HL-60 (cell line): ENCODE data around the gene PTGDS.

Source experiments
- CTCF ChIP-seq: IDR thresholded peaks from one replicate; pipeline ENCODE4 v1.5.1; 2011; ENCODE audit warnings: low read length, control low read depth, inconsistent platforms; ENCODE audit not compliant: insufficient read depth
- POLR2AphosphoS5 ChIP-seq: IDR thresholded peaks from 2 replicates; pipeline ENCODE4 v1.6.1; 2012; ENCODE audit warnings: low read depth
- REST ChIP-seq: IDR thresholded peaks from 2 replicates; pipeline ENCODE4 v1.6.1; 2012; ENCODE audit warnings: low read depth; ENCODE audit not compliant: insufficient replicate concordance
- SPI1 ChIP-seq: IDR thresholded peaks from 2 replicates; pipeline ENCODE4 v1.6.1; 2012; ENCODE audit warnings: low read depth, mild to moderate bottlenecking, borderline replicate concordance

GRCh38 chr9:136949817-136950655 is 27.3 kb upstream of the PTGDS start:
- TF ChIP-seq REST, result no peak
- no peak for TF ChIP-seq CTCF
- peak; percentile 78; the same call in 1 of the 2 replicates for TF ChIP-seq POLR2AphosphoS5
- TF ChIP-seq SPI1, result no peak
